GM06990 (cell line): ENCODE data around the gene DLG2.
"Not testable (repeated sequence)": the region's sequence is repeated elsewhere in the genome, so short reads cannot be mapped to it uniquely, and the experiment has no call there.

Experiments
- DNase-seq: peaks from one replicate; pipeline ENCODE4 v3.0.0-alpha.2; 2011; ENCODE audit not compliant: insufficient read length; ENCODE audit errors: extremely low read depth
- H3K27me3 ChIP-seq: replicated peaks from 2 replicates; pipeline ENCODE4 v1.6.0; 2011; ENCODE audit warnings: low read length; ENCODE audit not compliant: control insufficient read depth, insufficient read depth
- H3K36me3 ChIP-seq: 2 replicates; pipeline ENCODE4 v1.5.1; 2011; ENCODE audit warnings: low read length; ENCODE audit not compliant: control insufficient read depth, insufficient read depth
- H3K4me3 ChIP-seq: replicated peaks from 2 replicates; pipeline ENCODE4 v1.5.1; 2011; ENCODE audit warnings: low read depth, mild to moderate bottlenecking, control low read depth, low read length
- TF ChIP-seq, protein P1 (sequence below): IDR thresholded peaks from 2 replicates; pipeline ENCODE4 v1.5.1; 2011; ENCODE audit warnings: low read length, control low read depth, mild to moderate bottlenecking, inconsistent platforms; ENCODE audit not compliant: insufficient read depth, poor library complexity, severe bottlenecking

DLG2 gene

DNA sequence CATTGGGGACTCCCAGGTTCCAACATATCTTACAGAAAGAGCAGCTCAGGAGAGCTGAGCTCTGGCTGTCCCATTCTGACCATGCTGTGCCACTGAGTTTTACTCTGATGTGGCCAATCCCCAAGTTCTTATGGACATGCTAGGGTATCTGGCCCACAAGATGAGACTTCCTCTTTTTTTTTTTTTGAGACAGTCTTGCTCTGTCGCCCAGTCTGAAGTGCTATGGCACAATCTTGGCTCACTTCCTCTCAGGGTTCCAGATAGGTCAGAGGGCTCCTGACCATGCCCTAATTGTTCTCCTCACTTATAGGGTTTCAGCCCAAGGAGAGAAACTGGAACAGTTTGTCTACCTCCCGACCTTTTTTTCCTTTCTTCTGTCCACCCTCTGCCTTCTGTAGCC lies 2188.7 kb downstream of the DLG2 start:
- TF ChIP-seq, protein P1, sequence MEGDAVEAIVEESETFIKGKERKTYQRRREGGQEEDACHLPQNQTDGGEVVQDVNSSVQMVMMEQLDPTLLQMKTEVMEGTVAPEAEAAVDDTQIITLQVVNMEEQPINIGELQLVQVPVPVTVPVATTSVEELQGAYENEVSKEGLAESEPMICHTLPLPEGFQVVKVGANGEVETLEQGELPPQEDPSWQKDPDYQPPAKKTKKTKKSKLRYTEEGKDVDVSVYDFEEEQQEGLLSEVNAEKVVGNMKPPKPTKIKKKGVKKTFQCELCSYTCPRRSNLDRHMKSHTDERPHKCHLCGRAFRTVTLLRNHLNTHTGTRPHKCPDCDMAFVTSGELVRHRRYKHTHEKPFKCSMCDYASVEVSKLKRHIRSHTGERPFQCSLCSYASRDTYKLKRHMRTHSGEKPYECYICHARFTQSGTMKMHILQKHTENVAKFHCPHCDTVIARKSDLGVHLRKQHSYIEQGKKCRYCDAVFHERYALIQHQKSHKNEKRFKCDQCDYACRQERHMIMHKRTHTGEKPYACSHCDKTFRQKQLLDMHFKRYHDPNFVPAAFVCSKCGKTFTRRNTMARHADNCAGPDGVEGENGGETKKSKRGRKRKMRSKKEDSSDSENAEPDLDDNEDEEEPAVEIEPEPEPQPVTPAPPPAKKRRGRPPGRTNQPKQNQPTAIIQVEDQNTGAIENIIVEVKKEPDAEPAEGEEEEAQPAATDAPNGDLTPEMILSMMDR: no peak
- no peak overlapping the region for H3K4me3 ChIP-seq
- DNase-seq: no peak
- H3K36me3 ChIP-seq: no peaks in the 10 kb centered on the region
- peaks cover 1% of the 10 kb centered on the region for H3K27me3 ChIP-seq

DNA sequence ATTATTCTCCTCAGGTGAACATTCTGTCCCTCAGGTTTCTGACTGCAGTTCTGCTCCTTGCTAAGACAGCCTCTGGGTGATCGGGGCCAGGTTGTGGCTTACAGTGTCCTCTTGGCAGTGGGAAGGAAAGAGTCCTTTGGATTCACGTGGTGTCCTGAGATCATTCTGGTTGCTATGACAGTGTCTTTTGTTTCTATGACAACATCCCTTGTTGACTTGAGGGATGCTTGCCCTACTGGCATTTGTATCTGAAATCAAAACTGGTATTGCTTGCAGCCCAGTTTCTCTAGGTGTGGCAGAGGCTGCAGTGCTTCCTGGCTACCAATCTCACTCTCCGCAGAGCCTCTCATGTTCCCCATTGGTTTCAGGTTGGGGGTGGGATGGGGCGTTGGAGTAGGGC lies 2189.2 kb downstream of the DLG2 start:
- DNase-seq: no peak
- H3K36me3 ChIP-seq: no peaks in the 10 kb centered on the region
- H3K27me3 ChIP-seq: peaks cover 1% of the 10 kb centered on the region
- H3K4me3 ChIP-seq: no peak overlapping the region
- TF ChIP-seq, protein P1: no peak

DNA sequence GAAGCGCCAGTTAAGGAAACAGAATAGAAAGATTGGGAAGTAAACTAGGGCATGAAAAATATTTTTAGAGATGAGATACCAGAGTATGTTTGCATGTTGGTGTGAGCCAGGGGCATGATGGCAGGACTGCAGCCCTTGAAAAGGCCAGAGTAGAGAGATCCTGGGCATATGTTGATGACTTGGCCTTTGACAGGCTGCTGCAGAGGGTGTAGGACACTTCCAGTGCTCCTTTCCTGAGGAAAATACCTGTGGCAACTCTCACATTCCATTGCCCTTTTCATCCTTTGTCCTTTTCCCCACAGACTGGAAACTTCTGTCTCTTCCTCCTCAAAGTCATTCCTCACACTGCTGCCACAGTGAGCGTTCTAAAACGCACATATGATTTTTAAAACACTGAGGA lies 2190.3 kb downstream of the DLG2 start:
- H3K27me3 ChIP-seq: peaks cover 1% of the 10 kb centered on the region
- TF ChIP-seq, protein P1: no peak
- H3K36me3 ChIP-seq: no peaks in the 10 kb centered on the region
- DNase-seq: no peak
- no peak overlapping the region for H3K4me3 ChIP-seq

- H3K27me3 ChIP-seq, H3K36me3 ChIP-seq, H3K4me3 ChIP-seq, DNase-seq: not testable (repeated sequence)
These were observed 2192.3 kb downstream of the DLG2 start for GRCh38 chr11:83434812-83435211.

- H3K4me3 ChIP-seq: no peak overlapping the region
- no peak for DNase-seq
- TF ChIP-seq, protein P1: no peak
- no peaks in the 10 kb centered on the region for H3K36me3 ChIP-seq
- H3K27me3 ChIP-seq: no peaks in the 10 kb centered on the region
These were observed 2199.2 kb downstream of the DLG2 start for GRCh38 chr11:83427943-83428342.

DNA sequence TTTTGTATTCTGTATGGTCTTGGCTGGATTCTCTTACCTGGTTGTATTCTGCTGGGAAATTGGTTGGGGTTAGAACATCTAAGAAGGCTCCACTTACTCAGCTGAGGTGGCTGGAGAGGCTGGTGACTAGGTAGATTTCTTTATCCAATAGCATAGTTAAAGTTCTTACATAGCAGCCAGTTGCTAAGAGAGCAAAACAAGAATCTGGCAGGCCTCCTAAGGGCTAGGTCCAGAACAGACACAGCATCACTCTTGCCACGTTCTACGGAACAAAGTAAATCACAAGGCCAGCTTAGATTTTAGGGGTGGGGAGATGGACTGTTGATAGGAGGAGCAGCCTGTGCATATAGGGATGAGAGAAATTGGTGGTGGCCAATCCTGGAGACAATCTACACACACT lies 2199.6 kb downstream of the DLG2 start:
- Histone ChIP-seq H3K4me3 (no peak overlapping the region), H3K36me3 (no peaks in the 10 kb centered on the region), H3K27me3 (no peaks in the 10 kb centered on the region)
- TF ChIP-seq, protein P1: no peak
- DNase-seq: no peak
